ENCODE data around the gene SLC2A11.

DNA sequence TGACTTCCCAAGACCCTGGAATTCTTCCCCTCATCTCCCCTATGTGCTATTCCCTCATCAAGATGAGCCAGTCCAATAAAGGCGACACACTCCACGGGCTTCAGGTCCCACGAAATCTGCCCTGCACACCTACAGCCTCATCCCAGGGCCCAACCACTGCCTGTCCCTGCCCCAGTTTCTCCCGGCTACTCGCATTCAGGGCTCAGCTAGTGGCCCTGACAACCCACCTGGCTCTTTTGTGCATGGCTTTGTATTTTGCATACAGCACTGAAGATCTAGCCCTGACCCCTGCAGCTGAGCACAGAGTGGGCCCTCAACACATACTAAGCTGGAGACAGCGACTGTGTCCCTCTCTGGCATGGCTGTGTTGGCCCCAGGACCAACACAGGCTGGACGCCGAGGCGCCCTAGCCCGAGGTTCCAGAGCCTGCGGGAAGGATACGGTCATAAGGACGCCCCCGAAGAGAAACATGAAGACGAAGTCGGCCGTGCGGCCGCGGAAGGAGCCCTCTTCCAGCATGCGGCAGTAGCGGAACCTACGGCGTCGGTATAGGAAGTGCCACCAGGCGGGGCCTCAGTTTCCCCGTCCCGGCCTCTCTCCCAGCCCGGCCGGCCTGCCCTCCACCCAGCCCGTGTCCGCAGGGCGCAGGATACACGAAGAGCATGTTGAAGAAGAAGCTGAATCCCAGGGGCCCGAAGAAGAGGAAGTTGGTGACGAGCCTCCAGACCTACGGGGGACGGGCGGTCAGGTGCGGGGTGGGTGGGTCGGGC lies 19.6 kb upstream of the SLC2A11 start:
- TF ChIP-seq, protein P1, sequence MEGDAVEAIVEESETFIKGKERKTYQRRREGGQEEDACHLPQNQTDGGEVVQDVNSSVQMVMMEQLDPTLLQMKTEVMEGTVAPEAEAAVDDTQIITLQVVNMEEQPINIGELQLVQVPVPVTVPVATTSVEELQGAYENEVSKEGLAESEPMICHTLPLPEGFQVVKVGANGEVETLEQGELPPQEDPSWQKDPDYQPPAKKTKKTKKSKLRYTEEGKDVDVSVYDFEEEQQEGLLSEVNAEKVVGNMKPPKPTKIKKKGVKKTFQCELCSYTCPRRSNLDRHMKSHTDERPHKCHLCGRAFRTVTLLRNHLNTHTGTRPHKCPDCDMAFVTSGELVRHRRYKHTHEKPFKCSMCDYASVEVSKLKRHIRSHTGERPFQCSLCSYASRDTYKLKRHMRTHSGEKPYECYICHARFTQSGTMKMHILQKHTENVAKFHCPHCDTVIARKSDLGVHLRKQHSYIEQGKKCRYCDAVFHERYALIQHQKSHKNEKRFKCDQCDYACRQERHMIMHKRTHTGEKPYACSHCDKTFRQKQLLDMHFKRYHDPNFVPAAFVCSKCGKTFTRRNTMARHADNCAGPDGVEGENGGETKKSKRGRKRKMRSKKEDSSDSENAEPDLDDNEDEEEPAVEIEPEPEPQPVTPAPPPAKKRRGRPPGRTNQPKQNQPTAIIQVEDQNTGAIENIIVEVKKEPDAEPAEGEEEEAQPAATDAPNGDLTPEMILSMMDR (IDR thresholded peaks at IDR 0.05), result no peak
- TF ChIP-seq POLR2A (IDR thresholded peaks at IDR 0.05) (no peak), POLR2AphosphoS5 (IDR thresholded peaks at IDR 0.05) (no peak), EP300 (IDR thresholded peaks at IDR 0.05) (no peak)

Data from stomach (tissue), 4 donors.